ENCODE data around the gene CNEP1R1.

Gene CNEP1R1

DNA sequence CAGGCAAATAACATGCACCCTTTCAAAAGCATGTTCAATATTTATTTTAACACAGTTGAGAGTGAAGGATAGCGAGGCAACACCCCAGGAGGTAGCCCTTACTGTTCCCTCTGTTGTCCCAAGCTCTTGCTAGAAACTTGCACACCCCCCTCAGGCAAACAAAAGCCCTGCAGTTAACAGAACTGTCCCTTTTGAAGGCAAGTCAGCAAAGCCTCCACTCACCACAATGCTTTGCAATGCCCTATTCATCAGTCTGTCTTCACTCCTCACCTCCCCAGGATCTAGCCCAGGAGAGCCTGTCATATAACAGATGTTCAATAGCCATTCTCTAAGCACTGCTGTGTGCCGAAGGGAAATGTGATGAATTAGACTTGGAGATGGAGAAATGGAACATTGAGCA, 3.5 kb upstream of the CNEP1R1 start:
- no peak for DNase-seq

DNA sequence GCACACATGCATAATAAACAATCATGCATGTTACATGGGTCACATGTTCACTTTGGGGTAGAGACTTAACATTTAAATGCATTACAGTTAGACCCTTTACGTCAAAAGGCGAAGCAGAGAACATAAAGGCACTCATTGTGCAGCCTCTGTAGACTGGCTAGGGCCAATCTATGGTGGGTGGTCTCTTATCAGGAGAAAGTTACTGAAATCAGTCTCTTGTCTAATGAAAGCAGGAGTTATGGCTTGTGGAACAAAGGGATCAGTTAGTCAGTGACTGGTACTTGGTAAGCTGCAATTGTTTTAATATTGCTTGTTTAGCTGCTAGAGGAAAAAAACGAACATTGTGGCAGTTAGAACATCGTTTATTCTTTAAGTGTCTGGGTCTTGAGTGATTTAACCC, 1.4 kb upstream of the CNEP1R1 start:
- no peak for DNase-seq

DNA sequence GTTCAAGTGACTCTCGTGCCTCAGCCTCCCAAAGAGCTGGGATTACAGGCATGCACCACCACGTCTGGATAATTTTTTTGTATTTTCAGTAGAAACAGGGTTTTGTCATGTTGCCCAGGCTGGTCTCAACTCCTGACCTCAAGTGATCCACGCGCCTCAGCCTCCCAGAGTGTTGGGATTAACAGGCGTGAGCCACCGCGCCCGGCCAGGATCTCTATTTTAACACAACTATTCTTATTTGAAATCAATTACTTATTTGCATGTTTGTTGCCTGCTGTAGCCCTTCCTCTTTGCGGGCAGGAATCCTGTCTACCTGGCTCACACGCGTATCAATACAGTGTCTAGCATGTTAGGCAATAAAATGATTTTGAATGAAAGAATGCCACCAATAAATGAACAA, 818 bp upstream of the CNEP1R1 start:
- DNase-seq = no peak

DNA sequence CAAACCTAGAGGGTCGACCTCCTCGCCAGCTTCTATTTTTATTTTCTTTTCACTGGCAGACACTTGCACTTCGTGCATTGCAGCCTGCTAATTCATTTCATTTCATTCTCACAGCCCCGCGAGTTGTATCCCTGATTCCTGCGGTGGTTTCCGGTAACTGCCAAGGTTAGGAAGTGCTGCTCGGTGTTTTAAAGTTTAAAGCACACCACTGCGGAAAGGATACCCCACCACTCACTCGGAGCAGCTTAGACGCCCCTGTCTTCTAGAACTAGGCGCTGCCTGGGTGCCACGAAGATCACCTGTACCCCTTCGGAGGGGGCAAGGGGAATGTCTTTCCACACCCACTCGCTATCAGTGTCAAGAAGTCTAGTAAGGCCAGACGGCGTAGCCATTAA, 509 bp downstream of the CNEP1R1 start:
- no peak for DNase-seq

DNA sequence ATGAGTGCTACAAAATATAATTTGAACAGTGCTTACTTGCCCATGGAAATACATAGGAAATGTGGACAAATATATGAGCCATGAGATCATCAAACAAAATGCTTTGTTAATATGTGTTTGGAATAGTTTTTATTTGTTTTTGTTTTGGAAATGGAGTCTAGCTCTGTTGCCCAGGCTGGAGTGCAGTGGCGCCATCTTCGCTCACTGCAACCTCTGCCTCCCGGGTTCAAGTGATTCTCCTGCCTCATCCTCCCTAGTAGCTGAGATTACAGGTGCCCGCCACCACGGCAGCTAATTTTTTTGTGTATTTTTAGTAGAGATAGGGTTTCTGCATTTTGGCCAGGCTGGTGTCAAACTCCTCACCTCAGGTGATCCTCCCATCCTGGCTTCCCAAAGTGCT, 2.8 kb downstream of the CNEP1R1 start:
- no peak for DNase-seq

DNA sequence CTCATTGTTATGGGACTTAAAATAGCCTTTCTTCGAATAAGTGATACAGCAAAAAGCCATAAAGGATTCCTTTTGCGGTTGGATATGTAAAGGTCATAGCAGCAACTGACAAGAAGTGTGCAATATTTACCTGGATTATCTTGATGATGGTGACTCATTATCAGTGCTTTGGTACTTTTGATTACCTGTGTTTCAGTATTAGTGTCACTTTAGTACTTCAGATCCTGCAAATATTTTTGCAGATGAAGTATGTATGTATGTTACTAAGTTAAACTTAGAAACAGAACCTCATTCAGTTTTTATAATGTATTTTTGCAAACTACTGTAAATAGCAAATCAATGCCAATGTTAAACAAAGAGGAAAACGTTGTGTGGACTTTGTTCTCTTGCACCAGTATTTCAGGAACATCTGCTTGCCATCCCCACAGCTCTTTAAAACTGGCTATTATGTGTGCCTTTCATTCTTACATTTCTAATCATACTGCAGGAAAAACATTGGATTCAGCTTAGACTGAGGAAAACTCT, 10.5 kb downstream of the CNEP1R1 start:
- no peak for DNase-seq

DNA sequence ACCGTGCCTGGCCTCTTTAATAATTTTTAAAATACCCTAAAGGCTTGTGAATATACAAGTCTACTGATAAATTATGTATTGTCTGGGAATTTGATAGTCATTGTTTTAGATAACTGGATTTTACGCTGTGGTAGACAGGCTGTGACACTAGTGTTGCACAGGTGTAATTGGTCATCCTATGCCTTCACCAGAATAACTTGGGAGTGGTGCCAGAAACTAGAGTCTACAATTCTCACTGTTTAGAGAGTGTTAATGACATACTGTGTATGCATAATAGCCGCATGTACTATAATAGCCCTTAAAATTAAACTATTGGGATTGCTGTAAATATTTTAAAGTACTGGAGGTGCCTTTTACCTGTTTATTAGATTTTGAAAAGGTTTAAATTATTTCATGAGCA, 11.4 kb downstream of the CNEP1R1 start:
- DNase-seq = no peak

DNA sequence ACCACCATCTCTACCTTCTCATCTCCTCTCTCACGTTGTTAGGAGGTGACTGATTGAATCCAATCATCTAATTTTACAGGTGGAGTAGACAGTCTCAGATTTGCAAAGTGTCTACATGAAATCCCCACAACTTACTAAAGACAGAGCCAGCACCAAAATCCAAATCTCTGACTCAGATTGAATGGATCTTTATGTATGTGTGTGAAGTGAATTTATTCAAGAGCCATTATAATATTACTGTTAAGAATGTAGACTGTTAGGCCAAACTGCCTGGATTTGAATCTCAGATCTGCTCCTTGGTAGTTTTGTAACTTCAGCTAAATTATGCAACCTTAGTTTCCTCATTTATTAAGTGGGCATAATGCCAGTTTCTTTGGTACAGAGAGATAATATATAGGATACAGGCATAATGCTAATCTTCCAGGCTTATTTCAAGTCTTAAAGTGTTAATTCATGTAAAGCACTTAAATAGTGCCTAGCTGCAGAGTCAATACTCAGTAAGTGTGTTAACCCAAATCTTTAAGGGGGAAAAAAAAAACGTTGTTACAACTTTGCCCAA, 12.7 kb downstream of the CNEP1R1 start:
- DNase-seq = no peak

DNA sequence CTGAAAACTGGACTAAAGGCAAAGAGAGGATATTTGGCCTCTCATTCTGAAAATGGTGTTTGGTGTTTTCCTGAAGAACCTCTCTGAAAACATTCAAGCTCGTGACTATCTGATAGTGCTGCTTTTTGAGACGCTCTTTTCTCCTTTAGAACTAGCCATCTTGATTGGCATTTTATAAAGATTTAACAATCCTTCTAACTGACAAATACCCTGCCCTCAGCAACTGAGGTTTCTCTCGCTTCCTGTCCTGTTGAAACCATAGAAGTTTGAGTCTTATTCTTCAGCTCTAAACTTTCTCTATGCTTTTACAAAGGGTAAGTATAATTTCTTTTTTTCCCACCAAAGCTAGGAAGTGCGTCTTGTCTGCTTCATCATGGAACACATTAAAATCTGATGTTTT, 13.3 kb downstream of the CNEP1R1 start:
- DNase-seq = no peak

DNA sequence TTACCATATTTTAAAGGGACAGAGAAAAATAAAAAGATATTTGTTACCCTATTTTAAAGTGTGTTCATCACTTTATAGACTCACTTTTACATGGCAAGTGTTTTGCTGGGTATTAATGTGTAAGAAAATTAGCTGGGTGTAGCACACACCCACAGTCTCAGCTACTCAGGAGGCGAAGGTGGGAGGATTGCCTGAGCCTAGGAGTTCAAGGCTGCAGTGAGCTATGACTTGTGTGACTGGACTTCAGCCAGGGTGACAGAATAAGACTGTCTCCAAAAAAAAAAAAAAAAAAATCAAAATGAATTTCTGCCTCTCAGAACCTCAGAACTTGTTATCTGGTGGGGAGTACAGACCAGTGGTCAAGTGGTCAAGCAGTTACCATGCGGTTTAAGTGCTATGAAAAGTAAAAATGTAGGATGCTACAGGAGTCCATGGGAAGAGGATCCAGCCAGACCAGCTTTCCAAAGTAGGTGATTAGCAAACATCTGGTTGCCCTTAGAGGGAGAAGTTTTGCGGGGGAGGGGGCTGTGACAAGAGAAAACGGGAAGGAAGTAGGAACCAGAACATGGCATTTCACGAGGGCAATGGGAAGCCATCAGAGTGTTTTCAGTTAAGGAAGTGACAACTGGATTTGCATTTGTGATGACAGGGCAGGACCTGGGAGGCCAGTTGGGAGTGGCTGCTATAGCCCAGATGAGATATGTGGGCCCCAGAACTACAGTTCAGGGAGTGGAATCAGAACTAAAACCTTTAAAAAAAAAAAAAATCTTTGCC, 13.9 kb downstream of the CNEP1R1 start:
- DNase-seq = no peak

DNA sequence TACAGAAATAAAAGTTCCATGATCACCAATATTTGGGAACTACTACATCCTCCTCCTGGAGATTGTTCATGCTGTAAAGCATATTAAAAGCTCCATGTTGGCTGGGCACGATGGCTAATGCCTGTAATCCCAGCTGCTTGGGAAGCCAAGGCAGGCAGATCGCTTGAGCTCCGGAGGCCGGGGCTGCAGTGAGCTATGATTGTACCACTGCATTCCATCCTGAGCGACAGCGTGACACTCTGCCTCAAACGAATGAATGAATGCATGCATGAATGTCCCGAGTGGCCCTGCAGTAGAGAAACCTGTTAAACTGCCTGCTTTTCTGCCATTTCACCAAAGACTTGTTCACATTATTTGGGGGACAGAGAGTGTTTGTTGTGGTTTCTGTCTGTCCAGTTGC, 15.0 kb downstream of the CNEP1R1 start:
- no peak for DNase-seq

DNA sequence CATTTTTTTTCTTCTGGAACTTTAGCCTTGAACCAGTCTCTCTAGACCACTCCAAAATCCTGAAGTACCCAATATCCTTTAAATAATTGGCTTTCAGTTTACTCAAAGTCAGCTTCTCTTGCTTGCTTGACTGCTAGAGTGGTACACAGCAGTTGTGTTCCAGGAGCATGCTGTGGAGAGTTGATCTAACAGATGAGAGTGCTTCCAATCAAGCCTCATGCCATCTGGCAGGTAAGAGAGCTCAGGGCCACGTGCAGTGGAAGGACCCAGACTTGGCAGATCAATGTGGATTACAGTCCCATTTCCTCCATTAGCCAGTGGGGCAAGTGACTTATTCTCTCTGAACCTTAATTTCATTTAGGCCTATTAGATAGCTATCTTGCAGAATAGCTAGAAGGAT, 15.7 kb downstream of the CNEP1R1 start:
- no peak for DNase-seq

DNA sequence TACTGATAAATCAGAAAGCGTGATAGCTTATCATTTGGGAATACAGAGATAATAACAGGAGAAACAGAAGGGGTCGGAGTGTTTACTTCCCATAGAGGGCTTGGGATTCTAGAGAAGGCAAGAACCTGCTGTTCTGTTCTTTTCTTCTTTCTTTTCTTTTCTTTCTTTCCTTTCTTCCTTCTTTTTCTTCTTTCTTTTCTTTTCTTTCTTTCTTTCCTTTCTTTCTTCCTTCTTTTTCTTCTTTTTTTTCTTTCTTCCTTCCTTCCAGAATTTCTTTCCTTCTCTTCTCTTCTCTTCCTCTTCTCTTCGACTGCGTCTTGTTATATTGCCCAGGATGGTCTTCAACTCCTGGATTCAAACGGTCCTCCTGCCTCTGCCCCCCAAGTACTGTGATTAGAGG, 18.3 kb downstream of the CNEP1R1 start:
- no peak for DNase-seq

DNA sequence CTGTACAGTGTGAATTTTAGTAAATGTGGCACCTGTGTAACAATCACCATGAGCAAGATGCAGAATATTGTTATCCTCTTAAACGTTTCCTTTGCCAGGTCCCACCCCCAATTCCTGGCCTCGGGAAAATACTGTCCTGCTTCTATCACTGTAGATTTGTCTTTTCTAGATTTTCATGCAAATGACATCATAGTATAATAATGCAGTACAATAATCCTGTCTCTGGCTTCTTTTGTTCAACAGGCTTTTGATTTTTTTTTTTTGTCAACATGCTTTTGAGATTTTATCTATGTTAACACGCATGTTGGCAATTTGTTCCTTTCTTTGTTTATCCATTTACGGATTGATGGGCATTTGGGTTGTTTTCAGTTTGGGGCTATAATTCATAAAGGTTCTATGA, 20.4 kb downstream of the CNEP1R1 start:
- no peak for DNase-seq

DNA sequence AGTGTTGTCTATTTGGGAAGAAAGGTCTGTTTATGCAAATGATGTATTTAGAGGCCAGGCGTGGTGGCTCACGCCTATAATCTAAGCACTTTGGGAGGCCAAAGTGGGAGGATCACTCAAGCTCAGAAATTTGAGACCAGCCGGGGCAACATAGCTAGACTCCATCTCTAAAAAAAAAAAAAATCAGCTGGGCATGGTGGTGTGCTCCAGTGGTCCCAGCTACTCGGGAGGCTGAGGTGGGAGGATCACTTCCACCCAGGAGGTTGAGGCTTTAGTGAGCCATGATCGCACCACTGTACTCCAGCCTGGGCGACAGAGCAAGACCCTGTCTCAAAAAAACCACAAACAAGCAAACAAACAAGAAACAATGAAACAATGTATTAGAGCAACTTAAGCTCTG, 21.8 kb downstream of the CNEP1R1 start:
- DNase-seq = no peak

DNA sequence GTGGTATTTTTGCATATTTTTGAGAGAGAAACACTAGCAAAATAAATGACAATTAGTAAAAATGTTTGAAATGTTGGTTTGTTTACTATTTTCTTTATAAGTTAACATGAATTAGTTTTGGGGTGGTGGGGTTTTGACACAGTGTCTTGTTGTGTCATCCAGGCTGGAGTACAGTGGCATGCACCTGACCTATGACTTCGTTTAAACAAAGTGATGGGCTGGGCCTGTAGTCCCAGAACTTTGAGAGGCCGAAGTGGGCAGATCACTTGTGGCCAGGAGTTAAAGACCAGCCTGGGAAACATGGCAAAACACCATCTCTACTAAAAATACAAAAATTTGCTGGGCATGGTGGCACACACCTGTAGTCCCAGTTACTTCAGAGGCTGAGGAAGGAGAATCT, 22.8 kb downstream of the CNEP1R1 start:
- DNase-seq = no peak

DNA sequence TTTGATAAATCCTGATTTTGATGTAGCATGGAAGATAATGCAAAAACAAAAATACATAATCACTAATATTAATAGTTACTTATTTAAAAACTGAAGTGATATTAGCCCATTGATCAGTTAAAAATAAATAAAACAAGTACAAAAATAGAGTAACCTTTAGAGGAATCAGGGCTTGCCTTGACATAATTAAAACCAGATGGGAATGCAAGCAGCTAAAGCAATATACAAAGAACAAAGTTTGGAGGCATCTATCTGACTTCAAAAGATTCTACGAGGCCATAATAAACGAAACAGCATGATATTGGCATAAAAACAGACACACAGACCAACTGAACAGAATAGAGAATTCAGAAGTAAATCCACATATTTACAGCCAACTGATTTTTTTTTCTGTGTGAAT, 25.8 kb downstream of the CNEP1R1 start:
- no peak for DNase-seq

DNA sequence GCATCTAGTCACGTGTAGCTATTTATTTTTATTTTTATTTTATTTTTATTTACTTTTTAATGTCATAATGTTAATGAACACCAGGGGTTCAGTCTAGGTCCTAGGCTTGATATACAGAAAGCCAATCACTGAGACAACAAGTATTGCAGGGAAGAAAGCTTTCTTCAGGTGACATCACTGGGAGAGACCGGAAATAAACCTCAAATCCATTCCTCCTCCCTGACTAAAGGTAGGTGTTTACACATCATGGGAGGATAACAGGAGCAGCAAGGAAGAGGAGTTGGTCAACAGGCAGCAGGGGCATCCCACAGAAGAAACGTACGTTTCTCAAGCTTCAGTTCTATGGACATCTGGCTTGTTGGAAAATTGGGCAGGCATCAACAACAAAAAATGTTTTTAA, 31.2 kb downstream of the CNEP1R1 start:
- no peak for DNase-seq

DNA sequence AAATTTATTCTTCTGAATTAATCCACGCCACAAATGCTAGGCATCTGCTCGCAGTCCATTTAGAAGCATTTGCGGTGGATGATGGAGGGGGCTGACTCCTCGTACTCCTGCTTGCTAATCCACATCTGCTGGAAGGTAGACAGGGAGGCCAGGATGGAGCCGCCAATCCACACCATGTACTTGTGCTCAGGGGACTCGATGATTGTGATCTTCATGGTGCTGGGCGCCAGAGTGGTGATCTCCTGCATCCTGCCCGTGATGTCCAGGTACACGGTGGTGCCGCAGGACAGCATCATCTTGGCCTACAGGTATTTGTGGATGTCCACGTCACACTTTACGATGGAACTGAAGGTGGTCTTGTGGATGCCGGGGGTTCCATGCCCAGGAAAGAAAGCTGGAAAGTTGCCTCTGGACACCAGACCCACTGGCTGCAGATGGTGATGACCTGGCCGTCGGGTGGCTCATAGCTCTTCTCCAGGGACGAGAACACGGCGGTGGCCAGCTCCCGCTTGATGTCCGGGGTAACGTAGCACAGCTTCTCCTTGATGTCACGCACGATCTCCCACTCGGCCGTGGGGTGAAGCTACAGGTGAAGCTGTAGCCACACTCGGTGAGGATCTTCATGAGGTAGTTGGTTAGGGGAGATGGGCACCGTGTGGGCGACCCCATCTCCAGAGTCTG, 33.2 kb downstream of the CNEP1R1 start:
- DNase-seq = no peak

DNA sequence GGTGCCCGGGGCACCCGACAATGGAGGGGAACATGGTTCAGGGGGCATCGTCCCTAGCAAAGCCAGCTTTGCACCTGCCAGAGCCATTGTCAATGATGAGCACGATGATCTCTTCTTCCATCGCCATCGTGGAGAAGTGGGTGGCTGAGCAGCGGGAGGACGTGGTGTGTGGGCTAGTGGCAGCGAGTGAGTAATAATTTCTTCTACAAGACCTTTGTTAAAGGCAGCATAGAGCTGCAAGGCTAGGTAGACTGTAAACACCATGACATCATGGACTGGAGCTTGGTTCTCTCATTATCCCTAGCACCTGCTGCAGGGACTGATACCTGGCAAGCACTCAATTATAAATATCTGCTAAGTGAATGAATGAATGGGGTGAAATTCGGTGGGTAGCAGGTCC, 34.1 kb downstream of the CNEP1R1 start:
- DNase-seq = no peak

DNA sequence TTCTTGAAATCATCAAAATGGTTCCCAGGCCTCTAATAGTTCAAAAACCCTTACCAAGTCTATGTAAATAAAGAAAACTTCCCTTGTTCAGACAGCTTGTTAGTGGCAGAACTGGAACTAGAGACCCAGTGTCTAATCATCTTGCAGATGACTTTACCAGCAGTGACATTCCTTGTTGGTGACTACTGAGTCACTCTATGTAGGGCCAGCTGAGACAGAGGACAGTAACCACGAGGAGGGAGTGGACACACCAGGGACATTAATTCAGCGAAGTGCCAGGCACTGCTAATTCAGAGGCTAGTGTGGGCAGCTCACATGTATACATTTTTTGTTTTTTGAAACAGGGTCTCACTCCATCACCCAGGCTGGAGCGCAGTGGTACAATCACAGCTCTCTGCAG, 34.6 kb downstream of the CNEP1R1 start:
- no peak for DNase-seq

DNA sequence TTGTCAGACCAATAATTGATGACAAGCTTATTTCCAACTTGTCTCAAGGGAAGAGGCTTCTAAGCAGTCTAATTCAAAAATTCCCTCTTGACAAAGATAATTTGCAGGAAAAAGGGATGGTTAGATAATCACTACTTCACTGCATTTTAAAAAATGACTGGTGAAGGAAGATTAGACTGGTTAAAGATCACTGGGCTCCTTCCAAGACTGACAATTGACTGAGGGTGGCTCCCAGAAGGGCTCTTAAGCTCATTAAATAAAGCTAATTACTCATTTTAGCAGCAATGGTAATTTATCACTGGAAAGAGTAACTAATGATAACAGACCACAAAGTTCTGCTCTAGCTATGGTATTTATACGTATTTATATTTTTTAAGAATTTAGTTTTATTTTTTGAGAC, 36.3 kb downstream of the CNEP1R1 start:
- DNase-seq = no peak

DNA sequence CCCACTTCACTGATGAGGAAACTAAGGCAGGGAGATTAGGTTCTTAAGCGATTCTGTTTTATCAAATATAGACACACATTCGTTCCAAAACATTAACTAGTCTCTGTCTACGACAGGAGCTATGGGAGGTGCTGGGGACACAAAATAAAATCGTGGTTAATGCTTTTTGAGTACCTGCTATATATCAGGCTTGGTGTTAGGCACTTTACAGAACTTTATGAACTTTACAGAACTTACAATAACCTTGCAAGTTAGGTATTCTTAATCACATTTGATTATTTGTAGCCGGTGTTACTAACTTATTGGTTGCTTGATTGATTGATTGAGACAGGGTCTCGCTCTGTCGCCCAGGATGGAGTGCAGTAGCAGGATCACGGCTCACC, 40.2 kb downstream of the CNEP1R1 start:
- no peak for DNase-seq

All from cerebellar nuclear complex (tissue), 1 donor.